ENCODE data around the gene SIGLEC6.
A peak's percentile ranks its signal among the peaks of the same experiment; 100 is the strongest.

The SIGLEC6 gene

DNA sequence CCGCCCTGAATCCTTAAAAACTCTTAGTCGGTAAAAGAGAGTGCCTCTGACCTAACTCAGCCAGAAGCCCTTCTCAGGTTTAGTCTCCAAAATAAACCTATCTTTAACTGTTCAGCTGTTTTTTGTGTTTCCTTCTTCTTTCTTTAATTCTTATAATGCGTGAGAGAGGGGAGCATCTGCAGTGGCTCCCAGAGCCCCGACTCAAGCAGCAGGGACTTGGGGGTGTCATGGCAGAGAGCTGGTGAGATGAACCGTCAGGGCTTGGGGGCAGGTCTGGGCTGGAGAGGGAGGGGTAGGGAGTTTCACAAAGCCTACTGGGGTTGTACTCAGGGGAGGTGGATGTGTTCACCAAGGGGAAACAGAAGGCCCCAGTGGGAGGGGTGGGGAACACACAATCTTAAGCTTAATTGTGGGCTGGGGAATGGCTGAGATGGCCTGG is 16.8 kb upstream of the SIGLEC6 start:
- DNase-seq = no peak

DNA sequence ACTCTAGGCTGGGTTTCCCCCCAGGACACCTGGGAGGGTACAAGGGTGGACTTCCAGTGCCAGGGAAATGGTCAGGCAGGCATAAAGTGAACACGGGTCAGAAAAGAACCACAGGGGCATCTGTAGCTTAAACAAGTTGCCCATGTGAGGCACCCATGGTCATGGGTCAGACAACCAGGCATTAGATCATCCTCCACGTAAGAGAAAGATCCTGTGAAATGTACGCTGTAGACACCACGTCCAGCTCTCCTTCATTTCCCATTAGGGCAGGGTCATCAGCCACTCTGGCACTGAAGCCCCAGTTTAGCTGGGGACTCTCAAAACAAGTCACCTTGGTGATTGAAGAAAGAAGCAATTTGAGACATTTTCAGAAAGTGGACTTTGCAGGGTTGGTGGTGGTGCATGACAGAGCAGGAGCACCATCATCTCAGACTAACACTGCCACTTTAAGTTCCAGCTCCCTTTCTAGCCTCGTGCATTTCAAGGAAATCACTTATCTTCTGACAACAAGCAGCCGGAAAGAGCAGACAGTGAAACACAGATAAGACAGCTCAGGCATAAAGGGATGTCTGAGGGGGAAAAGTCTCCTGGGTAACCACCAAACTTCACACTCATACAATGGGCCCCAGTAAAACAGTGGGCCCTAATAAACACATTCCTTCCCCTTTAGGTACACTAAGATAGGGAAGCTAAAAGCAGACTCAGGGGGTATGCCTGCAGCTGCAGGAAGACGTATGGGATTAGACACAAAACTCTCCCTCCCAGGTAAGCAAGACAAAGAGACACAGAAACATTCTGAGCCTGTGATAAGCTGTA is 16.1 kb upstream of the SIGLEC6 start:
- no peak for DNase-seq

DNA sequence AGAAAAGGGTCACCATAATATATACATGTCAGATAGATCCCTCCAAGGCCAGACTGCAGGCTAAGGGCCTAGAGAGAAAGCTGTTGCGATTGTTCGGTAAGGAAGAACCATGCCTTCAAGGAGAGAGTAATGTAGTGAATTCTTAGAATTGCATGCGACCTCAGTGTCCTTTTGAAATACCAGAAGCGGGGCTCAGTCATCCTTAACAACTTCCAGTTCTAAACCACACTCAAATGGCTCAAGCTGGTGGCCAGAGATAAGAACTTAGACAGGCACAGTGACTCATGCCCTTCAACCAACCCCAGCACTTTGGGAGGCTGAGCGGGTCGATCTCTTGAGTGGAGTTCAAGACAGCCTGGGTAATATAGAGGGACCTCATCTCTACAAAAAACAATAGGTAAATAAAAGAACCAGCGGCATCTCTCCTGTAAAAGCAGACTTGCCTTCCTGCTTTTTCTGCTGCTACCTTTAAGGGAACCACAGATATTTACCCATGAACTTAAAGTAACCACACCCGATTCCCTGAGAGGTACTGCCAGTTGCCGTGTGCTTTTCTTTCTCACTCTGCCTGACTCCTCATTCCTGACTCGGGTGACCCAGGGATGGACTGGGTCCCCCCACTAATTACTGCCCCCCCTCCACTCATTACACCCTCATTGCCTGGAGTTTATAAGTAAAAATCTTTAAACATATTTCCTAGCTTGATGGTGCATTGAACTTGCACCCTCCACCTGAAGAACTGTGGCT is 15.4 kb upstream of the SIGLEC6 start:
- no peak for DNase-seq

DNA sequence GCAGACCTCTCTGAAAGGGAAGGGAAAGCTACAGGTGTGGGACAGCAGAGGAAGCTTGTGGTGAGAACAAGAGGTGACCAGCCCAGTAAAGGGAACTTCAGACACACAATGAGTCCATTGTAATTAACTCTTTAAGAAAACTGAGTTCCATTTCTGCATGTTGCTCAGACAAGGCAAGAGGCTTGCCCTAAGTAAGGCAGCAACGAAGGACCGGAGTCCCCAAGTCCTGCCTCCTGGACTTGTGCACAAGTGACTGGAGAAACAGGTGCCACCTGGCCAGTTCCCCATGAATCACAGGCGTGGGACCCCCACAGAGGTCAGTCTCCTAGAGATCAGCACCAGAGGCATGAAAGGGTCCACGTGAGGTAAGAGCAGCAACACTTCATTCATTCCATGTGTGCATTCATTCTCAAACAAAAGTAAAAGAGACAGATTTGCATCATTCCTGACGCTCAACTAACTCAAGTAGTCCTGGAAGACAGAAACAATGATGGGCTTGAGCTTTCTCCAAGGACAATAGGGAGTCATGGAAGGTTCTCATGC is 14.7 kb upstream of the SIGLEC6 start:
- DNase-seq = no peak

DNA sequence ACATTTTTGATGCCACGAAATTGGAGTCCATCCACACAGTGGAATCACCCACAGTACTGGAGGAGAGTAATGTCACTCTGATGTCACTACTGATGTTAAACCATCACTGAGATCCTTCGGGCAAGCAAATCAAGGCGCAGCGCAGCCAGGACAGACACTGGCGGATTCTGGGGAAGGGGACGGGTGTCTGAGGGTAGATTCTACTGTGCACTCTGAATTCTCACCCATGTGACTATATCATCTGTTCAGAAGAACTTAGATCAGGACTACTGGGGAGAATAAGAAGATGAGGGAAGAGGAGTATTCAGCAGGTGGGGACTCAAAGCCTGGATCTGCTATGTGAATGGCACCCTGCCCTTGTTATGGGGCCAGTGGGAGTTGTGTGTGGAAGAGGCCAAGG is 12.6 kb upstream of the SIGLEC6 start:
- no peak for DNase-seq

DNA sequence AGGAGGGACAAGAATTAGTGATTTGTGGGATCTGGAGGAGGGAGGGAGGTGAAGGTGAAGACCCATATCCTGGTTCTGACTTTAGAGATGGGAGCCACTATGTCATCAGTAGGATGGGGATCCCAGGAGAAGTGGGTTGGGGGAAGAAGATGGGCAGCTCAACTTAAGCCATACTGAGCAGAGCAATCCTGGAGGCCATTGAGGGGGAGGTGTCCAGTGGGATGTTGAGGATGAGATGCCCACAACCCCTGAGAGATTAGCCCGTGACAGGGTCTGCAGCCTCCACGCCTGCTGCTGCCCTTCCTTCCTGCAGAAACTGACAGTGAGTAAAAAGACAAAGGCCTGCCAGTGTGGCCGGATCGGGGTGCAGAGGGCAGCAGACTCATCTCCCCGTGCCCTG is 11.2 kb upstream of the SIGLEC6 start:
- no peak for DNase-seq

DNA sequence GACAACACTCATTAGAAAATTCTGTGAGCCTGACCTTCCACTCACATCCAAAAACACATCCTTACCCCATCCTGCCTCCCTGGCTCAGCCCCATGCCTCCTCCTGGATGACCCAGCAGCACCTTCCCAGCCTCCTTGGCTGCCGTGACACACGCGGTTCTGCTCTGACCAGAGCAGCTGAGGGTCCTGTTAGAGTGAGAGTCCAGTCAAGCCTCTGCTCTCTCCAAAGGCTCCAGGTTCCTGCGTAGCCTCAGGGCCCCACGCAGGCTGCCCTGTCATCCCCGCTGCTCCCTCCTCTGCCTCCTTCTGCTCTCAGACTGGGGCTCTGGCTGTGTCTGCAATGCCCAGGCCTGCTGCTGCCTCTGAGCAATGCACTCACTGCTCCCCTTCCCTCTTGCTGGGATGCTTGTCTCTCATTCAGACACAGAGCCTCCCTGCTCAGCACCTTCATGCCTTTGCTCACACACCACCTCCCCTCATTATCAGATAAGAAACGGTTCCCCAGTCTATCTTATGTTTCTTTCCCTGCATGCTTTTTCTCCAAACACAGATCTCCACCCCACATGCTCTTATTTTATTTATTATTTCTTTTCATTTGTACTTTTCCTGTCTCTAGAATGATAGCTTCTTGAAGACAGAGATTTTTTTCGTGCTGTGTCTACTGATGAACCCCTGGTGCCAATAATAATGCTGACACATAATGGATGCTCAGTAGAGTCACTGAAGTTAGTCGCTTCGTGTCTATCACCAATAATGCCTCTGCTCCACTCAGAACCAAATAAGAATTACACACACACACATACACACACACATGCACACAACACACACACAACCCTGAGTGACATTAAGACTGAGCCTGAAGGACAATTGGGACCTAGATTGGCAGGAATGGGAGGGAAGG is 10.2 kb upstream of the SIGLEC6 start:
- no peak for DNase-seq

DNA sequence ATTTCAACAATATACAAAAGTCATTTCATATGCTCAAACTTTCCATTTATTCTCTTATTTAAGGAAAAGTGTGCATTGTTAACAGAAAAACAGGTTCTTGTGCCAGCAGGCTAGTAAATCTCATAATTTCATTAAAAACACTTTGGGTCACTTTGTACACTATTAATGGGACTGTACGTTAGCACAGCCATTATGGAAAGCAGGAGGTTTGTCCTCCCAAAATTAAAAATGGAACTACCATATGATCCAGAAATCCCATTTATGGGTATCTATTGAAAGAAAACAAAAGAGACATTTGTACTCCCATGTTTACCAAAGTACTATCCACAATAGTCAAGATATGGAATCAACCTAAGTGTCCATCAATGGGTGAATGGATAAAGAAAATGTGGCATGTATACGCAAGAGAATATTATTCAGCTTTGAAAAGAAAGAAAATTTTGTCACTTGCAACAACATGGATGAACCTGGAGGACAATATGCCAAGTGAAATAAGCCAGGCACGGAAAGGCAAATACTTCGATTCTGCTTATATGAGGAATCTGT is 8.4 kb upstream of the SIGLEC6 start:
- no peak for DNase-seq

DNA sequence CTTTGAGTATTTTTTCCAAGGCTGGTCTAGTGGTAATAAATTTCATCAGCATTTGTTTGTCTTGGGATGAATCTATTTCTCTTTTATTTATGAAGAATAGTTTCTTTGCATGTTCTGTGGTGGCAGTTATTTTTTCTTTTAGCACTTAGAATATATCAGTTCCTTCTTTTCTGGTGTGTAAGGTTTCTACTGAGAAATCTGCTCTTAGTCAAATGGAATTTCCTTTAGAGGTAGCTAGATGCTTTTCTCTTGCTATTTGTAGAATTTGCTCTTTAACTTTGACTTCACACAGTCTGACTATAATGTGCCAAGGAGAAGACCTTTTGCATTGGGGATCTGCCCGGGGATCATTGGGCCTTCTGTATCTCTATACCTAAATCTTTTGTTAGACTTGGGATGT is 4.1 kb upstream of the SIGLEC6 start:
- DNase-seq = no peak

DNA sequence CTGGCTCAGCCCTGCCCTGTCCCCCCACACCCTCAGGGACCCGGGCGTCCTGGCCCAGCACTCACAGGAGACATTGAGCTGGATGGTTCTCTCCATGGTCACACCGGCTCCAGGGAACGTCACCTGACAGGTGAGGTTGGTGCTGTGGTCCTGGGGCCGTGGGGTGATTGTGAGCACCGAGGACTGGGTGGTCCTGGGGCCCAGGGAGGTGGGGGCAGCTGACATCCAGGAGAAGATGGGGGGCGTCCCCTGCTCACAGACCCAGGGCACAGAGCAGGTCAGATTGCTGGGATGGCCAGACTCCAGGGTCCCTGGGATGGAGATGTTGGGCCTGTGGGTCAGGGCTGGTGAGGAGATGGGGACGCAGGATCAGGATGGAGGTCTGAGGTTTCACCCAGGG is 854 bp downstream of the SIGLEC6 start:
- DNase-seq = no peak

DNA sequence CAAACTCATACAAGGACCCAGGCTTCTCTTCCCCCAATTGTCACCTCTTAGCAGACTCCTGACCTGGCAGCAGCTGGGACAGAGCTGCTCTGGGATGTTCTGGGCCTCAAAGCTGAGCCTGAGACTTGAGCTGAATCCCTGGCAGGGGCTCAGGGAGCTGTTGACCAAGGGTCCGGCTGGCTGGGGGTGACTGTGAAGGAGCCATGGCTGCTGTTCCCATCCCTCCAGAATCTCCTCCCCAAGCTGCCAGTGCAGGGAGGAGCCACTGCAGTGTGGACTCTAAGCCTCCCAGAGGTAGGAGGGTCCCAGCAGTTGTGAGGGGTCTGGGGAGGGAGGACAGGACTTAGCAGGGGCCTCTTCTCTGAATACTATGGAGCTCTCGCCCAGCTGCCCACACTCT is 2.2 kb downstream of the SIGLEC6 start:
- no peak for DNase-seq

DNA sequence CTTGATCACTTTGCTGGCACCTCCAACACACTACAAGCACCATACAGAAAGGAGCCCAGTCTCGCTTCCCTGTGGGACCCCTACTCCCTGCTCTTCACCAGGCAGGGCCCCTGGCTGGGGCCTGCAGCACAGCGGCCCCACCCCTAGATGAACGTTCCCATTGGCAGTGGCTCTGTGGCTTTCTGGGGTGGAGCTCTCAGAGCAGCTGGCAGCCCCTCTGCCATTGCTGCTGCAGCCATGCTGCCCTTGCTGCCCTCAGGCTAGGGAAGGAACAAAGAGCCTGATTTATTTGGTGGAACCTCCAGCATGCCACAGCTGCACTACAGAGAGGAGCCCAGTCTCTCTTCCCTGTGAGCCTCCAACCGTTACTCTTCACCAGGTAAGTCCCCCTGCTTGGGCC is 5.8 kb downstream of the SIGLEC6 start:
- DNase-seq = no peak

DNA sequence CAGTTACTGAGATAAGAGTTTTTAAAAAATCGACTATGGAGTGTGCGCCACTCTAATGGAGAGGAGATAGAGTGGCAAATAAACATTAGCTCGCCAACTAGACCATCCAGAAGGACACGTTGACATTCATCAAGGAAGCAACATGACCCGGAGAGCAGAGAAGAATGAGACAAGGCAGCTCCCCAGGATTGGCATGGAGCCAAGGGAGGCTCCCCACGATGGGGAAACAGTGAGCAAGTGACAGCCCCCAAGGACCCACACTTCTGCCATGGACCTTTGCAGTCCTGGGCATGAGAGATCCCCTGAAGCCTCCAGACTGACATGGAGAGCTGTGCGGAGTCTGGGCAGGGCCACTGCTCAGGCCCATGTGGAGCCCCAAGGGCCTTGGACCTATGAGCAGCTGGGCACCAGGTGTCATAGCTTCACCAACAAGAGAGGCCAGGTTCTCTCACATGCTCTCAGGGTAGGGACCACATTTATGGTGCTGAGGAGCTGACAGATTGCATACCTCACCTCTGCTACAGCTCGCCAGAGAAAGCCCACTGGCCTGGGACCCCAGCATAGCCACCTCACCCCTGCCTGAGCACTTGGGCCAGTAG is 6.7 kb downstream of the SIGLEC6 start:
- no peak for DNase-seq

DNA sequence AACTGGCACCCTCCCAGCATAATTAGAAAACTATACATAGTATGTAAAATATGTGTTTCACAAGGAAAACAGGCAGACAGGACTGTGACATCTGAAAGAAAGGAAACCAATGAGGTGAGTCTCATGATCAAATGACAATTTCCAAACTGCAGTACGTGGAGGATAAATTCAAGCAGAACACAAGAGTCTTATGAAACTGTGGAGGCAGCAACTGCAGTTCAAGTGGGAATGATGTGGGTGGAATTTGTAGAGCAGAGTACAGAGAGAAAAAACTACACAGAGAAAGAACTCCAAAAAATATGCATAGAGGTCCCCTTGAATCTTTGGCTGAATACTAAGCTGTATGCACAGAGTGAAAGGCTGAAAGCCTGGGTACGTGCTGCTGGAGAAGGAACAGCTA is 9.7 kb downstream of the SIGLEC6 start:
- DNase-seq = no peak

DNA sequence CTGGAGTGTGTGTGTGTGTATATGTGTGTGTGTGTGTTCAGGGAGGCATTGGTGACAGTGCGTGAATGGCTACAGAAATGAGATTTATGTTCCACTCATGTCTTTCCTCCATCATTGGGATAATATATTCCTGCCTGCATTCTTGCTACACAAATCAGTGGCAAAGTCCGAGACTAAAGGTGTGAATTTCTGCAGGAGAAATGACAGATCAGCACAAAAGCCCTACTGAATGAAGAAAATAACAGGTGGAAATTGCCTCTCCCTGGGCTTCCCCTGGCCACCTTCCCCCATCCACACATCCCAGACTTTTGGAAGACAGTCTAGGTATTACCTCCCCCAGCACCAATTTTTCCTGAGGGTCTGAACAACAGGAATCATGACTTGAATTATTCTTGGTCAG is 10.1 kb downstream of the SIGLEC6 start:
- DNase-seq = no peak

DNA sequence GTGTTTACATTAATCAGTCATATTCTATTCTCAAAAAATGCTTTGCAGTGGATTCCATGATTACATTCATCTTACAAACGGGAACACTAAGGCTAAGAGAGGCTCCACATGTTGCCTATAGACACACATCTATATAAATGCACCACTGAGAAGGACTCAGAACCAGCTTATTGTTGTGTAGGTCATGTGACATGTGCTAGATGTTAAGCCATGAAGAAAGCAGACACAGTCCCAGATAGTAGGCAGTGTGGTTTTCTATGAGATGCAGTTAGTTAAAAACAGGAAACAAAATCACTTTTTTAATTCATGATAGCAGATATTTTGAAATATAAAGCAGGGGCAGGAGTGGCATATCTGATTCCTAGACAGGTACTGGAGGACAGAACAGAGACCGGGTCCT is 10.7 kb downstream of the SIGLEC6 start:
- no peak for DNase-seq

DNA sequence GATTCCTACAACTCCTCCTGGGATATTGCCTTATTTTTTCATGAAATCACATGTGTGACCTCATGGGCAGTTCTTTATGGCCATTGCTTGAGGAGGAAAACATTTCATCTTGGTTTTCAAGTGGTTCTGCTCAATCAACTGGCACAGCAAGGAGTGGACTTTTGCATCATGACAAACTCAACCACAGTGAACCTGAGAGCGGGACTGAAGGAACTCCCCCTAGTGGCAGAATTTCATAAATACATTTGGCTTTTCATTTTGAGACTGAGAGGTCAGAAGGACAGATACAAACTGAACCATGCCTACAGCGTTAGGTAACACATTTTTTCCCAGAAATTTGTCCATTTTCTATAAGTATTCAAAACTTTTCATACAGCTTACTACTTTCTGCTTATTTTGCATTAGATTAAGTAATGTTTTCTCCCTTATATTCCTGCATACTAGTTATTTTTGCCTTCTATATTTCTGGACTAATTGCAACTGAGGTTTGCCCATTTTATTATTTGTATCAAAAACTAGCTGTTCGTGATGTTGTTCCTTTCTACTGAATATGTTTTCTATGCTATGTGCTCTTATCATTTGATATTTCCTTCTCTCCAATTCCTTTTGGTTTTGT is 16.5 kb downstream of the SIGLEC6 start:
- DNase-seq = peak; percentile 19

DNA sequence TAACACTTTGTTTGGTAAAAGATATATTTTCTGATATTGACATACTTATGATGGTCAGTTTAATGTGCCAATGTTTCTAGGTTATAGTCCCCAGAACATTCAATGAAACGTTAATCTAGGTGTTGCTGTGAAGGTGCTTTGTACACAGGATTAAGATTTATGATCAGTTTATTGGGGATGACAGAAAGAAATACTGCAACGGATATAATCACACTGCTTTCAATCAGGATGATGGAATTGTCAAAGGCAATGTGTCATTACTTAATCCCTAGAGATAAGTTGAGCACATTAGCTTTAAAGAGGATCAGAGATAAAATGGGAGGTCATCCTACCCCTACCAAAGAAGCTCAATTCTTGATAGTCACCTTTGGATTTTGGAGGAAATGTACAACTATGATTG is 17.5 kb downstream of the SIGLEC6 start:
- no peak for DNase-seq

DNA sequence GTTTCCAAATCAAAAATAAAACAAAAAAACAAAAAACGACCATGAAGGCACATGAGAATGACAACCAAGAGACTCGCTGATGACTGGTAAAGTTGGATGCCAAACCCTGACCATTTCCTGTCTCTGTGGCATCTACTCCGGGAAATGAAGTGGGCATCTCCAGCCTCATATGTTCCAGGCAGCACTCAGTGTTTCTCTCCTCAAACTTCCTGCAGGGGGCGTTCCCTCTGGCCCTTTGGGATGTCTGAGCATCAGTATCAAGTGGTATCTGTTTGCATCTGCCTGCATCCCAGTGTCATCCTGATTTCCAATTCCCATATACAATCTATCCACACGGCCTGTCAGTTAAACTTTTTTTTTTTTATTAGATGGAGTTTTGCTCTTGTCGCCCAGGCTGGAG is 20.1 kb downstream of the SIGLEC6 start:
- peak; percentile 2 for DNase-seq

DNA sequence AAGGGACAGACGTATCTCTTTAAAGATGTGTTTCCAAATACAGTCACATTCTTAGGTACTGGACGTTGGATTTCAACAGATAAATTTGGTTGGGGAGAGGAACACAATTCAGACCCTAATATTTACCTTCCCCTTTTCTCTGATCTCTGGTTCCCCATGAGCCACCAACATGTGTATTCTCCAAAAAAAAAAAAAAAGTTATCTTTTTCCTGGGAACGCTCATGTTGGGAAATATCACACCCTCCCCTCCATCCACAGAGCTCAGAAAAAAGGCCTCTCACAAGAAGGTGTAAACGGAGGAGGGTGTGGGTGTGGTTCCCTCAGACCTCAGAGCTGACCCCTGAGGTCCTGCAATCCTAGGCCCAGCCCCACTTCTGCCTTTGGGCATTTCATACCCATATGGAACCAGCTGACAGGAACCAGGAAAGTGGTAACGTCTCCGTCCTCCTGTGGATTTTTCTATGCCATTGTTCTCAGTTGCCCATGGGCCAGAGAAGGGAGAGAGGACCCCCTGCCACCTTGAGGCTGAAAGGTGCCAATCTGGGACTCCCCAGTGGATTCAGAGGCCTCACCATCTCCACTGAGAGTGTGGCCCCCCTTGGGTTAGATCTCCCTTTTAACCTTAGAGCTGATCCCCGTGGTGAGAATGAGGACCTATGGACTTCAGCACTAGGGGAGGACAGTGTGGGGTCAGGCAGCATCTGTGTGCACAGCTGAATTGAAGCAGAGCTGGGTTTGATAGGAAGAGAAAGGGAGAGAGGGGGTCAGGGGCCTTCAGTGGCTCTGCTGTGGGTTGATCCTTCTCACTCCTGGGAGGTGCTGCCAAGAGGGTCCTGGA is 21.4 kb downstream of the SIGLEC6 start:
- no peak for DNase-seq
